Fibroblast of the aortic adventitia (primary cell): ENCODE measurements around the gene CBFA2T3. TPM values are rescaled to one million over a fixed set of nuclear protein-coding genes. Genes with fewer than 3 reads are reported as not detected.

Experiments
- DNase-seq: peaks from one replicate; pipeline ENCODE4 v3.0.0-alpha.2; 2010; ENCODE audit warnings: low read depth
- H3K4me3 ChIP-seq: 2 replicates; pipeline ENCODE4 v1.5.1; 2011; ENCODE audit warnings: low read depth, mild to moderate bottlenecking, control low read depth, low read length, moderate library complexity
- CTCF ChIP-seq: IDR thresholded peaks from 2 replicates; pipeline ENCODE4 v1.5.1; 2011; ENCODE audit warnings: mild to moderate bottlenecking, low read length, control low read depth, inconsistent platforms; ENCODE audit not compliant: insufficient read depth
- total RNA-seq: library from RNA; depleted of rRNA; stranded (reverse); fragments of >200 nt; gene quantifications from 2 replicates; pipeline ENCODE4 v1.2.3, GENCODE V29; 2012; ENCODE audit warnings: low replicate concordance

The CBFA2T3 gene
- total RNA-seq, 1 donor, result not detected

DNA sequence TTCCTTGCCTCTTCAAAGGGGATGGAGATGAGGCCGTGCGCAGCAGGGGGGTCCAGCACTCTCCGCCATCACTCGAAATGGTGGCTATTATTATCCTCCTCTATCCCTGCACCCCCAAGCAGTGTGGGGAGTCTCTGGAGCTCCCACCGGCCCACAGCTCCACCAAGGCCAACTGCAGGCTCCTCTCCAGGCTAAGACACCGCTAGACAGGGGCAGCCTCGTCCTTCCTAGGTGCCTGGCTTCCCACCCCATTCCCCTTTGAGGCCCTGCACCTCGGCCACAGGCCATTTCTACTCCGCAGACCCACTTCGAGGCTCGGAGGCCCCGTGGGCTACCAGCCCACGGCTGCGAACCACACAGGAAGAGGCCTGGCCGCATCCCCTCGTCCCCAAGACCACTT is 71.0 kb downstream of the CBFA2T3 start:
- no peak overlapping the region for H3K4me3 ChIP-seq
- no peak for TF ChIP-seq CTCF
- DNase-seq, result no peak

GRCh38 chr16:88905563-88905962 is 71.4 kb downstream of the CBFA2T3 start:
- no peak for DNase-seq
- no peak overlapping the region for H3K4me3 ChIP-seq
- TF ChIP-seq CTCF, result no peak

DNA sequence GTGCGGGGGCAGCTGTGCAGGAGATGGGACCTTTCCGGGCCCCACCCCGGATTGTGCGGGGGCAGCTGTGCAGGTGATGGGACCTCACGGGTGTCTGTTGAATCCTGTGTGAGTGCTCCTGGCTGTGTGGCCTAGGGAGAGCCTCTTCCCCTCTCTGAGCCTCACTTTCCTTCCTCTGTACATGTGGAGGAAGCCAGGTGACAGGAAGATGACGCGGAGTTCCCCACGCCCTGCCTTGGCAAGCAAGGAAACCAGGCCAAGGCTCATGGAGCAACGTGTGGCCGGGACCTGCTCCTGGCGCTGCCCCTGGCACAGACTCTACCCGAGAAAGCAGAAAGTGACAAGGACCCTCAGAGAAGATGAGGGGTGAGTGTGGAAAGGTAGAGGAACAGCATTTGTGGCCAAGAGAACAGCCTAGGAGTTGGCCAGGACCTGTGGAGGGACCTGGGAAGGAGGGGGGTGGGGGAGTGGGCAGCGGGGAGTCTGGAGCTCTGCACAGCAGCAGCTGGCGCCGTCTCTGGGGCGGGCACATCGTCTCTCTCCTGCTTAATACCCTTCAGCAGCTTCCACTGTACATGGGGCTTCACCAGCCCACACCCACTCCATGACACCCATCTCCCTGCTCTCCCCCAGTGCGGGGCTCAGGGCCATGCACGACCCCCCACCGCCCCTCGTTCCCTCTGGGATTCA is 72.2 kb downstream of the CBFA2T3 start:
- DNase-seq, result no peak
- TF ChIP-seq CTCF, result no peak

GRCh38 chr16:88903267-88903666 is 73.7 kb downstream of the CBFA2T3 start:
- no peak for TF ChIP-seq CTCF
- no peak for DNase-seq
- no peak overlapping the region for H3K4me3 ChIP-seq

More for the DNA sequence above, 72.2 kb downstream of the CBFA2T3 start:
- H3K4me3 ChIP-seq, result no peak overlapping the region

GRCh38 chr16:88902744-88903143 is 74.3 kb downstream of the CBFA2T3 start:
- DNase-seq, result no peak
- no peak for TF ChIP-seq CTCF
- no peak overlapping the region for H3K4me3 ChIP-seq

GRCh38 chr16:88901718-88902337 is 75.2 kb downstream of the CBFA2T3 start:
- H3K4me3 ChIP-seq, result no peak overlapping the region
- DNase-seq, result no peak
- no peak for TF ChIP-seq CTCF
